ENCODE measurements around the gene ARPC1A.

DNA sequence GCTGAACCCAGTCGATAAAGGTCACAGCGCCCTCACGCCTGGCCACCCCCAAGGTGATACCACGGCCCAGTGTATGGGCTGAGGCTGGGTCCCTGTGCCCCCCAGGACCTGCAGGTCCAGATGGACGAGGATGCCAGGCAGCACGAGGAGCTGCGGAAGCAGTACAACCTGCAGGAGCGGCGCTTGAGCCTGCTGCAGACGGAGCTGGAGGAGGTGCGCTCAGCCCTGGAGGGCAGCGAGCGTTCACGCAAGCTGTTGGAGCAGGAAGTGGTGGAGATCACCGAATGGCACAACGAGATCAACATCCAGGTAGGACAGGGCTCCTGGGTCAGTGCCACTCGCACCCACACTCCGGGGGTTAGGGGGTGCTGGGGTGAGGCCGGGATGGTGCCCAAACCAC lies 24.2 kb upstream of the ARPC1A start:
- no peak for TF ChIP-seq POLR2A (IDR thresholded peaks at IDR 0.05; ENCODE audit: low read length)
- TF ChIP-seq GATA1 (IDR thresholded peaks at IDR 0.05; ENCODE audit: low read depth, low read length) = no peak
